ENCODE results near the gene NFIA.

Gene NFIA

GRCh38 chr1:61085206-61085982 is 3.0 kb downstream of the NFIA start:
- DNase-seq = no peak

- no peak for DNase-seq
Measured at GRCh38 chr1:61085983-61086644, 3.8 kb downstream of the NFIA start.

GRCh38 chr1:61087571-61087970 is 5.2 kb downstream of the NFIA start:
- DNase-seq = no peak

GRCh38 chr1:61088163-61088974 is 6.0 kb downstream of the NFIA start:
- DNase-seq = no peak

GRCh38 chr1:61089338-61089737 is 7.0 kb downstream of the NFIA start:
- DNase-seq = no peak

- no peak for DNase-seq
Measured at GRCh38 chr1:61089741-61090140, 7.4 kb downstream of the NFIA start.

- no peak for DNase-seq
Measured at GRCh38 chr1:61090546-61091202, 8.3 kb downstream of the NFIA start.

- no peak for DNase-seq
Measured at GRCh38 chr1:61091455-61091854, 9.1 kb downstream of the NFIA start.

GRCh38 chr1:61092642-61093041 is 10.3 kb downstream of the NFIA start:
- no peak for DNase-seq

GRCh38 chr1:61093525-61094137 is 11.3 kb downstream of the NFIA start:
- no peak for DNase-seq

- DNase-seq = no peak
Measured at GRCh38 chr1:61094677-61095469, 12.5 kb downstream of the NFIA start.

GRCh38 chr1:61095470-61095812 is 13.1 kb downstream of the NFIA start:
- DNase-seq = no peak

GRCh38 chr1:61097317-61097716 is 15.0 kb downstream of the NFIA start:
- DNase-seq = no peak

GRCh38 chr1:61097722-61098121 is 15.4 kb downstream of the NFIA start:
- no peak for DNase-seq

- no peak for DNase-seq
Measured at GRCh38 chr1:61098333-61098732, 16.0 kb downstream of the NFIA start.

GRCh38 chr1:61098906-61099437 is 16.6 kb downstream of the NFIA start:
- DNase-seq = no peak

- DNase-seq = no peak
Measured at GRCh38 chr1:61100578-61100977, 18.2 kb downstream of the NFIA start.

- DNase-seq = no peak
Measured at GRCh38 chr1:61101536-61101935, 19.2 kb downstream of the NFIA start.

- no peak for DNase-seq
Measured at GRCh38 chr1:61102041-61102440, 19.7 kb downstream of the NFIA start.

GRCh38 chr1:61102621-61103020 is 20.3 kb downstream of the NFIA start:
- no peak for DNase-seq

GRCh38 chr1:61104220-61104671 is 21.9 kb downstream of the NFIA start:
- no peak for DNase-seq

GRCh38 chr1:61107638-61108037 is 25.3 kb downstream of the NFIA start:
- no peak for DNase-seq
